Adrenal gland (tissue), 12 donors: ENCODE data around the gene NHSL1. TPM values are rescaled to one million over a fixed set of nuclear protein-coding genes. Genes with fewer than 3 reads are reported as not detected.

Experiments
- DNase-seq, 7 donors: peaks; one replicate each; pipeline ENCODE4 v3.0.0-alpha.2; 2019 to 2020
- H3K27ac ChIP-seq, 5 donors: fragments of 200-600 bp; sonication (generic) in 4 of 5; 1 replicate in 3 of 5; 2 replicates in 2 of 5; pipeline versions ENCODE4 v1.5.1 to v1.8.0; 2016 to 2020; ENCODE audit warnings: mild to moderate bottlenecking in 1 of 5
- H3K27me3 ChIP-seq: fragments of 200-600 bp; 2 replicates; pipeline ENCODE4 v1.8.0; 2021
- H3K36me3 ChIP-seq, 2 donors: fragments of 200-600 bp; replicated peaks in 1 of 2; 1 replicate in 1 of 2; 2 replicates in 1 of 2; pipeline versions ENCODE4 v1.5.1 to v1.8.0; 2018 to 2022
- H3K4me1 ChIP-seq, 2 donors: fragments of 200-600 bp; replicated peaks in 1 of 2; 1 replicate in 1 of 2; 2 replicates in 1 of 2; pipeline versions ENCODE4 v1.5.1 to v1.8.0; 2018 to 2021
- H3K4me3 ChIP-seq, 4 donors: fragments of 200-600 bp; sonication (generic) in 3 of 4; one replicate each; pipeline ENCODE4 v1.5.1; 2016 to 2018
- H3K9me3 ChIP-seq, 3 donors: fragments of 200-600 bp; sonication (generic) in 1 of 3; replicated peaks in 1 of 3; 1 replicate in 2 of 3; 2 replicates in 1 of 3; pipeline versions ENCODE4 v1.5.1 to v1.8.0; 2016 to 2021
- CTCF ChIP-seq, 6 experiments: fragments of 450-650 bp in 4 of 6; fragments of 200-600 bp in 2 of 6; sonication (generic) in 1 of 6; IDR thresholded peaks; 1 replicate in 5 of 6; 2 replicates in 1 of 6; pipeline versions ENCODE4 v1.5.1 to v1.8.0; 2016 to 2021; ENCODE audit warnings: antibody characterized with exemption in 6 of 6, mild to moderate bottlenecking in 2 of 6, moderate library complexity in 1 of 6
- POLR2A ChIP-seq, 2 donors: fragments of 450-650 bp; IDR thresholded peaks; one replicate each; pipeline ENCODE4 v1.6.1; 2017; ENCODE audit warnings: antibody characterized with exemption in 2 of 2, mild to moderate bottlenecking in 2 of 2, moderate library complexity in 1 of 2
- WGBS, 4 donors: extraction: QIAGEN DNeasy Blood & Tissue Kit in 2 of 4; methylation state at CpG; one replicate each; pipeline versions ENCODE4 v1.1.5 to v1.1.7; 2013 to 2017; 5-methylcytosine and 5-hydroxymethylcytosine counted together
- intact Hi-C, 2 donors: fragments of 100-400 bp; cut with DNase I; formaldehyde crosslinking; loops; one replicate each; pipeline versions ENCODE4 v1.14.1 to v1.15.0; 2022 to 2023
- polyA plus RNA-seq, 3 donors: library from polyadenylated mRNA; stranded (reverse); fragments of 200-250 nt in 2 of 3; fragments of 350-450 nt in 1 of 3; fragmentation: Illumina TruSeq in 1 of 3; extraction: RNeasy Lipid Tissue Mini Kit (QIAGEN cat#74804) in 1 of 3; gene quantifications; one replicate each; pipeline ENCODE4 v1.2.3, GENCODE V29; 2013 to 2014
- total RNA-seq, 9 donors: library from RNA; depleted of rRNA in 4 of 9; stranded (reverse); fragments of >200 nt in 4 of 9; fragments of 120-200 nt in 1 of 9; fragmentation: NEBNext Ultra II Directional in 1 of 9; extraction: Animal tissue kit (Norgen Biotek cat#: 25700) in 1 of 9; gene quantifications; one replicate each; pipeline versions ENCODE4 v1.1.0 to v1.2.4, GENCODE V29; 2013 to 2023
- donor health status: healthy with polysubstance abuse.
- donor health status: Bipolar disorder and iron deficiency.
- donor health status: DM: yes; HTN: yes; CAD: no.
- donor health status: DM: no; HTN: no; CAD: no.
- donor health status: DM: no; HTN: no; CAD: no.
- donor health status: DM: yes; HTN: yes; CAD: no.

Gene NHSL1
- total and polyA plus RNA-seq, 12 donors = 1.2 to 12.7 (median 5.3) TPM

- WGBS, 4 donors = 86 to 89% (median 87%) methylated on average over 3 of the region's 3 CpGs
- Histone ChIP-seq H3K27me3 (no peaks in the 10 kb centered on the region), H3K27ac (no peak overlapping the region), H3K4me1 (peaks cover 0 to 4% of the 10 kb centered on the region in 2 donors), H3K4me3 (no peak overlapping the region), H3K9me3 (no peaks in the 10 kb centered on the region), H3K36me3 (no peaks in the 10 kb centered on the region)
- TF ChIP-seq CTCF (IDR thresholded peaks at IDR 0.05) = no peak
- TF ChIP-seq POLR2A (IDR thresholded peaks at IDR 0.05) = no peak
- DNase-seq = no peak
- intact Hi-C loops = no loop called here
Measured at GRCh38 chr6:138484018-138484731, 15.1 kb downstream of the NHSL1 start.

GRCh38 chr6:138482816-138483215 lies 16.5 kb downstream of the NHSL1 start:
- Histone ChIP-seq H3K36me3 (no peaks in the 10 kb centered on the region), H3K4me1 (peaks cover 0 to 11% of the 10 kb centered on the region in 2 donors), H3K27ac (no peak overlapping the region), H3K27me3 (no peaks in the 10 kb centered on the region), H3K9me3 (no peaks in the 10 kb centered on the region), H3K4me3 (no peak overlapping the region)
- DNase-seq = no peak
- 90 to 100% (median 94%) methylated on average over 3 of the region's 3 CpGs for WGBS, 4 donors
- intact Hi-C loops = no loop called here
- TF ChIP-seq CTCF (IDR thresholded peaks at IDR 0.05) = no peak

GRCh38 chr6:138480279-138480949 lies 18.9 kb downstream of the NHSL1 start:
- TF ChIP-seq POLR2A (IDR thresholded peaks at IDR 0.05) (no peak), CTCF (IDR thresholded peaks at IDR 0.05) (no peak)

GRCh38 chr6:138477913-138478539 lies 21.3 kb downstream of the NHSL1 start:
- 38 to 66% (median 60%) methylated on average over 4 of the region's 4 CpGs for WGBS, 4 donors
- H3K27me3 ChIP-seq = no peaks in the 10 kb centered on the region

More at GRCh38 chr6:138480279-138480949, 18.9 kb downstream of the NHSL1 start:
- peaks cover 0 to 6% of the 10 kb centered on the region in 2 donors for H3K4me1 ChIP-seq
- H3K27ac ChIP-seq = no peak overlapping the region
- intact Hi-C loops = no loop called here
- no peaks in the 10 kb centered on the region for H3K27me3 ChIP-seq
- H3K4me3 ChIP-seq = no peak overlapping the region
- H3K36me3 ChIP-seq = no peaks in the 10 kb centered on the region
- 77 to 89% (median 86%) methylated on average over 6 of the region's 6 CpGs for WGBS, 4 donors
- DNase-seq = no peak
- no peaks in the 10 kb centered on the region for H3K9me3 ChIP-seq

More at GRCh38 chr6:138477913-138478539, 21.3 kb downstream of the NHSL1 start:
- intact Hi-C loops = no loop called here
- H3K9me3 ChIP-seq = no peaks in the 10 kb centered on the region
- TF ChIP-seq POLR2A (IDR thresholded peaks at IDR 0.05) = no peak
- no peak for TF ChIP-seq CTCF (IDR thresholded peaks at IDR 0.05)
- H3K27ac ChIP-seq = no peak overlapping the region
- H3K4me3 ChIP-seq = no peak overlapping the region
- peaks cover 0 to 6% of the 10 kb centered on the region in 2 donors for H3K4me1 ChIP-seq
- H3K36me3 ChIP-seq = no peaks in the 10 kb centered on the region
- no peak for DNase-seq
